C4-2B (cell line): Measurements from ENCODE around the gene APBA3.

ENCODE experiments used
- CTCF ChIP-seq: fragments of 450-650 bp; conservative IDR thresholded peaks from 2 replicates; pipeline ENCODE4 v1.5.1; 2017; ENCODE audit warnings: mild to moderate bottlenecking
- ZFX ChIP-seq: fragments of 450-650 bp; IDR thresholded peaks from 2 replicates; pipeline ENCODE4 v1.6.1; 2017

- TF ChIP-seq CTCF (no peak), ZFX (0 out of 2 replicates have a peak, but pooled peaks have one; percentile 8)
These were observed 20.8 kb upstream of the APBA3 start for GRCh38 chr19:3782330-3782729.
